OCI-LY3 (cell line): Measurements from ENCODE around the gene CIP2A.

ENCODE experiments used
- CTCF ChIP-seq: fragments of 200-600, 300-600 bp; sonication (generic); IDR thresholded peaks from 2 replicates; pipeline ENCODE4 v1.5.1; 2014; ENCODE audit warnings: antibody characterized with exemption, low read length, low read depth
- EZH2phosphoT487 ChIP-seq: fragments of 200-600 bp; shearing (Covaris generic); IDR thresholded peaks from 2 replicates; pipeline ENCODE4 v1.6.1; 2018; ENCODE audit warnings: antibody characterized with exemption, mixed run types, low read depth

- TF ChIP-seq CTCF: no peak
- no peak for TF ChIP-seq EZH2phosphoT487
Observed at GRCh38 chr3:108605491-108605890, 16.3 kb upstream of the CIP2A start.
